Stimulated activated naive CD8-positive, alpha-beta T cell treated with anti-CD3 and anti-CD28 coated beads, Interleukin-15, Interleukin-2, amounts not matched to agents 100 ng/mL and 50 ng/mL, for 24 hours (primary cell): ENCODE measurements around the gene C17orf78.
"Not testable (repeated sequence)": the region's sequence is repeated elsewhere in the genome, so short reads cannot be mapped to it uniquely, and the experiment has no call there.

Experiments
- H3K27ac Mint-ChIP-seq: one replicate; pipeline ENCODE4 v1.8.0; 2021; ENCODE audit warnings: mild to moderate bottlenecking, mixed read lengths
- H3K27me3 Mint-ChIP-seq: one replicate; pipeline ENCODE4 v1.8.0; 2021; ENCODE audit warnings: mixed read lengths
- H3K36me3 Mint-ChIP-seq: one replicate; pipeline ENCODE4 v1.8.0; 2021; ENCODE audit warnings: low read depth, mixed read lengths
- H3K4me1 Mint-ChIP-seq: one replicate; pipeline ENCODE4 v1.8.0; 2021; ENCODE audit warnings: low read depth, mixed read lengths
- H3K4me3 Mint-ChIP-seq: one replicate; pipeline ENCODE4 v1.8.0; 2021; ENCODE audit warnings: mild to moderate bottlenecking, mixed read lengths
- H3K9me3 Mint-ChIP-seq: one replicate; pipeline ENCODE4 v1.8.0; 2021; ENCODE audit warnings: mixed read lengths

The C17orf78 gene

GRCh38 chr17:37375706-37376105, at the start of gene C17orf78:
Gene C17orf78 (plus strand): TSS chr17:37375985. CDS start chr17:37376093, 108 bp downstream.
- Mint-ChIP-seq H3K27me3 (no peaks in the 10 kb centered on the region), H3K27ac (no peak within 1 kb of the TSS), H3K9me3 (no peaks in the 10 kb centered on the region), H3K4me3 (no peak within 1 kb of the TSS), H3K4me1 (no peaks in the 10 kb centered on the region), H3K36me3 (no peaks in the 10 kb centered on the region)

DNA sequence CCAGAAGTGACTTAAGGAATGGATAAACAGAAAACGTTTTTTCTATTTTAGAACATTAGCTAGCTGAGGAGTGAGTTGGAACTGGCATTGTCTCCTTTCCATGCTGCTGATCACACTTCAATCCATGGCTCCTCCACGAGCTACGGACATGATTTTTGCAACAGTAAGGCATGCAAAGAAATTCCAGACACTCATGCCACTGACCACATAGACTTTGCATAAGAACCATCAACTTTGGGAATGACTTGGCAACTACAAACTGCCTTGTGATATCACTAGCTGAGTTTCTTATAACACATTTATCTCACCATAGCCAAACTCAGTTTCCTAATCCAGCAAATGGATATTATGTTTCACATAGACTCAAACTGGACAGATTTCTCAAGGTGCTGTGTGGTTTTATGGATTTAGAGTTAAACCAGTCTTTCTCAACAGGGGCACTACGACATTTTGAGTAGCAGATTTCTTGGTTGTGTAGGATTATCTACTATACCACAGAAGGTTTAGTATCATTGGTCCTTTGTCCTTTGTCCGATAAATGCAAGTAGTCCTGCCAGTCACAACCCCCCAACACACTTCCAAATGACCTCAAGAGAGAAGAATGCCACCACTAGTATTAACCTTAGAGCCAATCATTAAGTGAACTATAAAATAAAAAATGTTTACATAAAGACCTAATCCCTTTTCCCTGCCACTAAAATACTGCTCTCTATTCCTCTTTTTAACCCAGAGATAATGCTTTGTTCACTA, 48.3 kb upstream of the C17orf78 start:
- Mint-ChIP-seq H3K27ac (no peak overlapping the region), H3K4me3 (no peak overlapping the region), H3K4me1 (no peaks in the 10 kb centered on the region), H3K36me3 (peaks cover 43% of the 10 kb centered on the region), H3K9me3 (no peaks in the 10 kb centered on the region), H3K27me3 (no peaks in the 10 kb centered on the region)

DNA sequence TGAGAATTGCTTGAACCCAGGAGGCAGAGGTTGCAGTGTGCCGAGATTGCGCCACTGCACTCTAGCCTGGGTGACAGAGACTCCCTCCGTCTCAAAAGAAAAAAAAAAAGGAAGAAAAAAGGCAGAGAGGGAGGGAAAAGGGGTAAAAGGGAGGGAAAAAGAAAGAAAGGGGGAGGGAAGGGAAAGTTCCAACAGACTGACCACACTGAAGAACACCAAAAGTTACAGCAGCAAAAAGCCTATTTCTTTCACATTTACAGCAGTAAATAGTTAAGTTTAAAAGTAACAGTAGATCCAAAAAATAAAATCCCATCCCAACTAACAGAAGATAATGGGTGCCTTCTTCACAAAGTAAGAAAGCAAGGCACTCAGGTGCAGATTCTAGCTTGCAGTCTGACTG, 36.9 kb upstream of the C17orf78 start:
- Mint-ChIP-seq H3K36me3 (peaks cover 37% of the 10 kb centered on the region), H3K4me1 (no peaks in the 10 kb centered on the region), H3K27me3 (no peaks in the 10 kb centered on the region), H3K27ac (no peak overlapping the region), H3K9me3 (no peaks in the 10 kb centered on the region), H3K4me3 (no peak overlapping the region)

- H3K4me1 Mint-ChIP-seq = no peaks in the 10 kb centered on the region
- no peaks in the 10 kb centered on the region for H3K9me3 Mint-ChIP-seq
- peaks cover 34% of the 10 kb centered on the region for H3K36me3 Mint-ChIP-seq
- no peaks in the 10 kb centered on the region for H3K27me3 Mint-ChIP-seq
- no peak overlapping the region for H3K27ac Mint-ChIP-seq
- H3K4me3 Mint-ChIP-seq = no peak overlapping the region
These were observed 36.5 kb upstream of the C17orf78 start for GRCh38 chr17:37339321-37339720.

GRCh38 chr17:37340804-37341203, 35.0 kb upstream of the C17orf78 start:
- no peaks in the 10 kb centered on the region for H3K9me3 Mint-ChIP-seq
- H3K4me3 Mint-ChIP-seq = no peak overlapping the region
- H3K27ac Mint-ChIP-seq = no peak overlapping the region
- peaks cover 39% of the 10 kb centered on the region for H3K36me3 Mint-ChIP-seq
- H3K27me3 Mint-ChIP-seq = no peaks in the 10 kb centered on the region
- peaks cover 13% of the 10 kb centered on the region for H3K4me1 Mint-ChIP-seq

DNA sequence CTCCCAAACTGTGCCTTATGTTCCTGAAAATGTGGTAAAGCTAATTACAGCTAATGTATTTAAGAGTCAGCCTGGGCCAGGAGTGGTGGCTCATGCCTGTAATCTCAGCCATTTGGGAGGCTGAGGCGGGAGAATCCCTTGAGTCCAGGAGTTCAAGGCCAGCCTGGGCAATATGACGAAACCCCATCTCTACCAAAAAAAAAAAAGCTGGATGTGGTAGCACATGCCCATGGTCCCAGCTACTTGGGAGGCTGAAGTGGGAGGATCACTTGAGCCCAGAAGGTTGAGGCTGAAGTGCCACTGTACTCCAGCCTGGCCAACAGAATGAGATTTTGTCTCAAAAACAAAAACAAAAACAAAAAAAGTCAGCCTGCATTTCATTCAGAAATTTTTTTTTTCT, 33.2 kb upstream of the C17orf78 start:
- Mint-ChIP-seq H3K36me3 (peaks cover 46% of the 10 kb centered on the region), H3K4me3 (no peak overlapping the region), H3K4me1 (peaks cover 13% of the 10 kb centered on the region), H3K9me3 (no peaks in the 10 kb centered on the region), H3K27me3 (no peaks in the 10 kb centered on the region), H3K27ac (no peak overlapping the region)

- Mint-ChIP-seq H3K27ac (no peak overlapping the region), H3K36me3 (peaks cover 44% of the 10 kb centered on the region), H3K27me3 (no peaks in the 10 kb centered on the region), H3K4me1 (peaks cover 13% of the 10 kb centered on the region), H3K9me3 (no peaks in the 10 kb centered on the region), H3K4me3 (no peak overlapping the region)
These were observed 31.3 kb upstream of the C17orf78 start for GRCh38 chr17:37344519-37344918.

GRCh38 chr17:37346863-37347402, 28.9 kb upstream of the C17orf78 start:
- Mint-ChIP-seq H3K4me1 (peaks cover 13% of the 10 kb centered on the region), H3K36me3 (peaks cover 39% of the 10 kb centered on the region)
- H3K9me3 Mint-ChIP-seq, H3K27ac Mint-ChIP-seq, H3K27me3 Mint-ChIP-seq, H3K4me3 Mint-ChIP-seq: not testable (repeated sequence)

- not testable (repeated sequence) for H3K9me3 Mint-ChIP-seq, H3K27me3 Mint-ChIP-seq, H3K27ac Mint-ChIP-seq
- Mint-ChIP-seq H3K4me3 (peak overlapping the region; percentile 99), H3K36me3 (peaks cover 28% of the 10 kb centered on the region), H3K4me1 (peaks cover 27% of the 10 kb centered on the region)
These were observed 18.8 kb upstream of the C17orf78 start for GRCh38 chr17:37356796-37357569.

DNA sequence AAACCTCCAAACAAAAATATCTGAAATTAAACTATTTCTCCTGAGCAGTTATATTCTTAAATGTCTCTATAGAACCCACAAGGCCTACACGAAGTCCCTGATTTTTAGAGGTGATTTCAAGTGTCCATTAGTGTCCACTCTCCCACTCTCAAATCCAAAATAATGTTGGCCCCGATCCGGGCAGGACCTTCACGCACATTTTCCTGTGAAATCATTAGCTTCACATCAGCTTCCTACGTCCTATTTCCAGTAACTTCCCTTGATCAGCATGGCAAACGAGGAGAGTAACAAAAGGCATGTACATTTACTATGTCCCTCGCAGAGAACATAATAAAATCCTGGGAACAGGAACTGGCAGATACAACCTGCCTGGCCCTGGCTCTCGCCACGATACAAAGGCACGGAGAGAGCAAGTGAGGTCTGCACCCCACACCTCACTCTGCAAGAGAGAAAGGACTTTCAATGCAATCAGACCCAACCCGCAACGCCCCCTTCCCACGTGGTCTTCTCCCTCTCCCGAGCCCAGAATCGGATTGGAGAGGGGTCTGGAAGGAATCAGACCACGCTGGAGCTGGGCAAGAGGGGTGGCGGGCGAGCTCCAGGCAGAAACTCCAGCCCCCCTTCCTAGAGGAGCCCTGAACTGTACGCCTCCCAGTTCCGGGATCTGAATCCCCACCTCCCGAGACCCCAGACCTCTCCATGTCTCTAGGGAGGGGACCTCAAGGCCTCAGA, 17.5 kb upstream of the C17orf78 start:
- Mint-ChIP-seq H3K27me3 (no peaks in the 10 kb centered on the region), H3K4me3 (peak overlapping the region; percentile 99), H3K36me3 (peaks cover 19% of the 10 kb centered on the region), H3K9me3 (no peaks in the 10 kb centered on the region), H3K27ac (peak overlapping the region; percentile 96), H3K4me1 (peaks cover 27% of the 10 kb centered on the region)

DNA sequence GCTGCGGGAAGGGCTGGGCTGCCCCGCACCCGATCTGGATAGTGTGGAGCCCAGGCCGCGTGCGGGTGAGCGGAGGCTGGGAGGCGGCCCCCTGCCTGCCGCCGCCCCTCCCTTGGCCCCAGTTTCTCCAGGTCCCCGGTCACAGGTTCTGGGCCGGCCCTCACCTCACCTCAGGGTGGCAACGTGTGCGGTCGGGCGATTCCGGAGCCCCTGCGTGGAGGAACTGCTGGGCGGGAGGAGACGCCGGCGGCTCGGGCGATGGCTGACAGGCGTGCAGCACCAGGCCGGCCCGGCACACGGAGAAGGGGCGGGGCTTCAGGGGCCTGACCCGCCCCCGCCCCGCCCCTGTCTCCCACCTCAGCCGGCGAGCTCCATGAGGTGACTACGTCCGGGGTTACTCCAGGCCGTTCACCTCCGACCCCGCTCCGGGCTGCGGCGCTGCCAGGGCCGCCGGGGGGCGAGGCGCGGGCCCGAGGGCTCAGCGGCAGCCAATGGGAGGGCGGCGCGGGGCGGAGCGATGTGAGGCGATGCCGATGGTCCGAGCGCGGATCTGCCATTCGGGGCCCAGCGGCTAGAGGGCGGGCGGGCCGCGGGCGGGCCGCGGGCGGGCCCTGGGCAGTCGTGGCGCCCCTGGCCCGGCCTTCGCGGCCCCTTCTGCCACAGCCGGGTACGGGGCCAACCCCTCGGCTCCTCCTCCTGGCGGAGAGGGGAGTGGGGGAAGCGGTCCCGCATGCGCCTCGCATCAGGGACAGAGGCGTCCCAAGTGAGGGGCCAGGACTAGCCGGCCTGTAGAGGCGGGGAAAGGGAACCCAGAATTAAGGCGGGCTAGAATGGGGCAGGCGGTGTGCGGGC, 16.7 kb upstream of the C17orf78 start:
- Mint-ChIP-seq H3K4me1 (peaks cover 27% of the 10 kb centered on the region), H3K27ac (peak overlapping the region; percentile 96), H3K4me3 (peak overlapping the region; percentile 99), H3K27me3 (no peaks in the 10 kb centered on the region), H3K9me3 (no peaks in the 10 kb centered on the region), H3K36me3 (peaks cover 19% of the 10 kb centered on the region)

- no peaks in the 10 kb centered on the region for H3K27me3 Mint-ChIP-seq
These were observed 16.1 kb upstream of the C17orf78 start for GRCh38 chr17:37359682-37360188.

GRCh38 chr17:37360632-37361031, 15.2 kb upstream of the C17orf78 start:
- H3K4me1 Mint-ChIP-seq = peaks cover 23% of the 10 kb centered on the region
- no peaks in the 10 kb centered on the region for H3K27me3 Mint-ChIP-seq
- peaks cover 15% of the 10 kb centered on the region for H3K36me3 Mint-ChIP-seq
- no peak overlapping the region for H3K4me3 Mint-ChIP-seq
- H3K27ac Mint-ChIP-seq = no peak overlapping the region
- H3K9me3 Mint-ChIP-seq = no peaks in the 10 kb centered on the region

More at GRCh38 chr17:37359682-37360188, 16.1 kb upstream of the C17orf78 start:
- peaks cover 23% of the 10 kb centered on the region for H3K4me1 Mint-ChIP-seq
- H3K36me3 Mint-ChIP-seq = peaks cover 15% of the 10 kb centered on the region
- H3K4me3 Mint-ChIP-seq = peak overlapping the region; percentile 61
- peak overlapping the region; percentile 83 for H3K27ac Mint-ChIP-seq
- H3K9me3 Mint-ChIP-seq = no peaks in the 10 kb centered on the region

DNA sequence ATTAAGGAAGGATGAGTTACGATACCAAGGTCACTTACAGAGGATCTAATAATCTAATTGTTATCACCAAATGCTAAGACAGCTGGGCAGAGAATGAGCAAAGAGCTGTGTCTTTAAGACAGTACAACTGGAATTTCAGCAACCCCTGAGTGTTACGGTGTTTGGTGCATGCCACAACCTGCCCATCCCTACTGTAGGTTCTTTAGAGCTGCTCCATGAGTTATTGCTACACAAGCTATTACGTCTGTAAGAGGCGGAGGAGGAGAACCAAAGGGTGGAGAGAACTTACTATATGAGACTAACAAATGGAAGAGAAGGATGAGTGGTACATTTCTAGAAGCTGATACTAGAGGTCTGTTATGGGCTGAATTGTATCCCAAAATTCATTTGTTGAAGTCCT, 14.2 kb upstream of the C17orf78 start:
- Mint-ChIP-seq H3K4me1 (peaks cover 22% of the 10 kb centered on the region), H3K27me3 (no peaks in the 10 kb centered on the region), H3K4me3 (no peak overlapping the region), H3K27ac (no peak overlapping the region), H3K9me3 (no peaks in the 10 kb centered on the region), H3K36me3 (peaks cover 14% of the 10 kb centered on the region)
